Kidney epithelial cell (primary cell): ENCODE data around the gene ZNF362. TPM values are rescaled to one million over a fixed set of nuclear protein-coding genes. Genes with fewer than 3 reads are reported as not detected.

Experiments
- DNase-seq: peaks from one replicate; pipeline ENCODE4 v3.0.0-alpha.2; 2010; ENCODE audit warnings: low read depth
- H3K27me3 ChIP-seq: 2 replicates; pipeline ENCODE4 v1.6.0; 2011; ENCODE audit warnings: low read length; ENCODE audit not compliant: control insufficient read depth, insufficient read depth
- H3K36me3 ChIP-seq: 2 replicates; pipeline ENCODE4 v1.5.1; 2011; ENCODE audit warnings: low read length; ENCODE audit not compliant: control insufficient read depth, insufficient read depth
- H3K4me3 ChIP-seq: 2 replicates; pipeline ENCODE4 v1.5.1; 2011; ENCODE audit warnings: low read depth, mild to moderate bottlenecking, control low read depth, low read length
- total RNA-seq: library from RNA; depleted of rRNA; stranded (reverse); fragments of >200 nt; gene quantifications from 2 replicates; pipeline ENCODE4 v1.2.3, GENCODE V29; 2015
- TF ChIP-seq, protein P1 (sequence below): IDR thresholded peaks from 2 replicates; pipeline ENCODE4 v1.5.1; 2011; ENCODE audit warnings: mild to moderate bottlenecking, moderate library complexity, low read length, control low read depth, inconsistent platforms; ENCODE audit not compliant: insufficient read depth, poor library complexity, severe bottlenecking

Gene ZNF362
- total RNA-seq, 1 donor from 2014 or later, result 26.0 TPM

DNA sequence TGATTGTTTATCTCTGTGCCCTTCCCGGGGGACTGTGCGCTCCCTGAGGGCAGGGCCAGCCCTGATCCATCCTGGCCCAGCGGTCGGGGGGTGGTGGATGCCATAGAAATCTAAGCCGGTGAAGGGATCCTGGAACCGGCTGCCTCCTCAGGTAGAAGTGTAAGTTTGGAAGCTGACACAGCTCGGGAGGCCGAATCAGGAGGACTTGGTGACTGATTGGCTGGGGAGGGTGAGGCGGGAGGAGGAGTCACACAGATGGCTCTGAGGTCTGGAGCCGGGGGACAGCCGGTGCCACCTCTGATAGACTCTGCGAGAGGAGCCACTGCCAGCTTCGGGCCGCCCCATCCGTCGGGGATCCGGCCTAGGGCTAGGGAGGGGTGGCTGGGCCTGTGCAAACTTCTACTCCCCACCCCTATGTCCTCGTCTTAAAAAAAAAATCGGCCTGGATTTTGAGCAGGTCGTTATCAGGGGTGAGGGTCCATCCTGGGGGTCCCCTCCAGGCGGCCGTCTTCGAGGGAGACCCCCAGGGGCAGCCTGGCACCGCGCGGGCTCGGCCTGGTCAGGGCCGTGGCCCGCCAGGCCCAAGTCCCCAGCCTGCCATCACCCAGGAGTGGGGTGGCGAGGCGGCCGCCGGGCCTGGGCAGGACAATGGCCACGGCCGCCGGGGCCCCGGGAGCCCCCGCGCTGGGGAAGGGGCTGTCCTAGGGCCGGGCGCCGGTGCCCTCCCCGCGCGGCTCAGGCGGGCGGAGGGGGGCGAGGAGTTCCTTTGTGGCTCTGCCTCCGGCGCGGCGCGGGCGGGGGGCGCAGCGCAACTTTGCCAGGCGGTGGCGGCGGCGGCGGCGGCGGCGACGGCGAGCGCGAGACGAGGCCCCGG lies 708 bp upstream of the ZNF362 start:
- TF ChIP-seq, protein P1, sequence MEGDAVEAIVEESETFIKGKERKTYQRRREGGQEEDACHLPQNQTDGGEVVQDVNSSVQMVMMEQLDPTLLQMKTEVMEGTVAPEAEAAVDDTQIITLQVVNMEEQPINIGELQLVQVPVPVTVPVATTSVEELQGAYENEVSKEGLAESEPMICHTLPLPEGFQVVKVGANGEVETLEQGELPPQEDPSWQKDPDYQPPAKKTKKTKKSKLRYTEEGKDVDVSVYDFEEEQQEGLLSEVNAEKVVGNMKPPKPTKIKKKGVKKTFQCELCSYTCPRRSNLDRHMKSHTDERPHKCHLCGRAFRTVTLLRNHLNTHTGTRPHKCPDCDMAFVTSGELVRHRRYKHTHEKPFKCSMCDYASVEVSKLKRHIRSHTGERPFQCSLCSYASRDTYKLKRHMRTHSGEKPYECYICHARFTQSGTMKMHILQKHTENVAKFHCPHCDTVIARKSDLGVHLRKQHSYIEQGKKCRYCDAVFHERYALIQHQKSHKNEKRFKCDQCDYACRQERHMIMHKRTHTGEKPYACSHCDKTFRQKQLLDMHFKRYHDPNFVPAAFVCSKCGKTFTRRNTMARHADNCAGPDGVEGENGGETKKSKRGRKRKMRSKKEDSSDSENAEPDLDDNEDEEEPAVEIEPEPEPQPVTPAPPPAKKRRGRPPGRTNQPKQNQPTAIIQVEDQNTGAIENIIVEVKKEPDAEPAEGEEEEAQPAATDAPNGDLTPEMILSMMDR, result no peak
- H3K36me3 ChIP-seq, result no peaks in the 10 kb centered on the region
- peak overlapping the region; percentile 19 for H3K4me3 ChIP-seq
- DNase-seq, result peak; percentile 16
- H3K27me3 ChIP-seq, result peaks cover 3% of the 10 kb centered on the region

DNA sequence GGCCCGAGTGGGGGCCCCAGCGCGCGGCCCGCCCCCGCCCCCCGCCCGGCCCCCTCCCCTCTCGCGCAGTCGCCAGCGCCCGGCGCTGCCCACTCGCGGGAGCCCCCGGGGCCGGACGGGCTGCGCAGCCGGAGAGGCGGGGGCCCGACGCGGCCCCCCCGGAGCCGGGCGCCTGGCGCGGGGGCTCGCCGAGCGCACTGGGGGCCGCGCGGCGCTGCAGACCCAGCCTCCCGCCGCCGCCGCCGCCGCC lies 146 bp upstream of the ZNF362 start:
- Histone ChIP-seq H3K4me3 (peak overlapping the region; percentile 56), H3K27me3 (peaks cover under 1% of the 10 kb centered on the region), H3K36me3 (no peaks in the 10 kb centered on the region)
- no peak for DNase-seq
- TF ChIP-seq, protein P1, result no peak

- DNase-seq, result no peak
- peak overlapping the region; percentile 56 for H3K4me3 ChIP-seq
- H3K36me3 ChIP-seq, result no peaks in the 10 kb centered on the region
- TF ChIP-seq, protein P1, result no peak
- H3K27me3 ChIP-seq, result no peaks in the 10 kb centered on the region
These were observed 997 bp downstream of the ZNF362 start for GRCh38 chr1:33257207-33257771.

DNA sequence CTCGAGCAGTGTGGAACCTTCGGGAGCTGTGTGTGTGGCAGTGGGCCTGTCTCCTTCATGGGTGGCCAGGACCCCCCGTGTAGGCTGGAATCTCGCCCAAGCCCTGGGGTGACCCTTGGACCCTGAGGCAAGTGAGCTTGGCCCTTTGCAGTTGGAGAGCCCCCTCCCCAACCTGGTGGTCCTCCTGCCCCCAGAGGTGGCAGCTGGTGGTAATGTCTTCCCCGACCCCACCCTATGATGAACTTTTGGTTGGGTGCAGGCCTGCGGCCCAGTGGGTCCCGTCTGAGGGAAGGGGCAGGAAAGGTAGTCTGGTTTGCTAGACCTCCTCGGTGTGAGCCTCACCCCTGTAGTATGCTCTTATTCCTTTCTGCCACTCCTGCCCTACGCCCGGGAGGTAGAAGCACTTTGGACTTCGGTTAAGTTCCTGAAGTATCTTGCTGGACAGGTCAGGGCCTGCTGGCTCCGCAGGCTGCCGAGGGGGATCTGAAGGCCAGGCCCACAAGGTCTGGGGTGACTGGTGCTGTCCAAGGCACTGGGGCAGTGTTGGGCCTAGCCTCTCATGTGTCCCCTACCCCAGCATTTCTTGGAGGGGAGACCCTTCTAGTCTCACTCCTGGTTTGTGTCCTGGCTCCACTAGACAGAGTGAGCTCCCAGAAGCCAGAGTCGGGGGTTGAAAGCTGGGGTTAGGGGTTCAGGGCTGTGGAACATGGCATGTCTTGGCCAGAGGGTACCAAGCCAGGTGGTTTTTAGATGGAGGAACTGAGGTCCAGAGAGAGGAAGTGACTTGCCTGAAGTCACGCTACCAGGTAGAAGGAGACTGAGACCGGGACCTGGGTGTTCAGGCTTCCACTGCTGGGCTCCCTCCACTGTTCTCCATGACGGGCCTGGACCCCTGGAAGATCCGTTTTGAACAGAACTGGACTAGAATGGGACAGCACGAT lies 1.8 kb downstream of the ZNF362 start:
- DNase-seq, result no peak

DNA sequence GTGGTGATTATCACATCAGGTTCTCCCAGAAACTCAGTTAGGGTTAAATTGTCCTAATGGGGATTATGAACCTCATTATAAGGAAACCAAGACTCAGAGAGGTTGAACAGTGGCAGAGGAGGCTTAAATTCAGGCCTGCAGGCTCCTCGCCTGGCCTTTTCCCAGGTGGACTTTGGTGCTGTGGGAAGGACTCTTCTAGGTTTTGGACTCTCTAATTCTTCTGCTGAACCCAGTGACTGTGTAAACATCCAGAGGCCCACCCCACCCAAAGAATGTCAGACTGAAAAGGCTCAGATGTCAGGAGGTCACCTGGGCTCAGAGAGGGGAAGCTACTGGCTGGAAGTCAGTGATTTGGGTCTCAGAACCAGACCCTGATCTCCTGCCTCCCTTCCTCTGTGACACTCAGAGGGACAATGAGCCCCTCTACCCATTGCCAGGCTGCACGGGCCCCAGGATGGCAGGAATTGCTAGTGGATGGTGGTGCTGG lies 2.5 kb downstream of the ZNF362 start:
- TF ChIP-seq, protein P1, result no peak
- H3K27me3 ChIP-seq, result no peaks in the 10 kb centered on the region
- H3K4me3 ChIP-seq, result no peak overlapping the region
- DNase-seq, result no peak
- no peaks in the 10 kb centered on the region for H3K36me3 ChIP-seq

More for the DNA sequence above, 1.8 kb downstream of the ZNF362 start:
- no peaks in the 10 kb centered on the region for H3K36me3 ChIP-seq
- TF ChIP-seq, protein P1, result no peak
- H3K27me3 ChIP-seq, result no peaks in the 10 kb centered on the region
- peak overlapping the region; percentile 56 for H3K4me3 ChIP-seq
